C4-2B (cell line): ENCODE results near the gene RNF5.

Experiments
- H3K27ac ChIP-seq: fragments of 450-650 bp; 2 replicates; pipeline ENCODE4 v1.5.1; 2017
- CTCF ChIP-seq: fragments of 450-650 bp; conservative IDR thresholded peaks from 2 replicates; pipeline ENCODE4 v1.5.1; 2017; ENCODE audit warnings: mild to moderate bottlenecking
- ZFX ChIP-seq: fragments of 450-650 bp; IDR thresholded peaks from 2 replicates; pipeline ENCODE4 v1.6.1; 2017

The RNF5 gene

DNA sequence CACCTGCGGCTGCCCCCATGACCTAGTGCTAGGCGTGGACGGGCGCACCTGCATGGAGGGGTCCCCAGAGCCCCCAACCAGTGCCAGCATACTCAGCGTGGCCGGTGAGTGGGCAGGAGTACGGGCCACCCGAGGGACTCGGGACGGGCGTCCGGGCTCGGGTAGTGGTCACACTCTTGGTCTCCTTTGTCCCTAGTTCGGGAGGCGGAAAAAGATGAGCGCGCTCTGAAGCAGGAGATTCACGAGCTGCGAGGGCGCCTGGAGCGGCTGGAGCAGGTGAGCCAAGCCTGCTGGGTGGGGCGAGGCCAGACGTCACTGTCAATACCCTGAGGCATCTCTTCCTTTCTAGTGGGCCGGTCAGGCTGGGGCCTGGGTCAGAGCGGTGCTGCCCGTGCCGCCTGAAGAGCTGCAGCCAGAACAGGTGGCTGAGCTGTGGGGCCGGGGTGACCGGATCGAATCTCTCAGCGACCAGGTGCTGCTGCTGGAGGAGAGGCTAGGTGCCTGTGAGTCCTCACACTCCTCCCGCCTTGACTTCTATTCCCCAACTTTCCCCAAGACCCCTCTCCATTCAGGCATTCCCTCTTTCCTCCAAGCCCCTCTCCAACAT, 10.9 kb upstream of the RNF5 start:
- TF ChIP-seq ZFX (no peak), CTCF (no peak)
- no peak overlapping the region for H3K27ac ChIP-seq

DNA sequence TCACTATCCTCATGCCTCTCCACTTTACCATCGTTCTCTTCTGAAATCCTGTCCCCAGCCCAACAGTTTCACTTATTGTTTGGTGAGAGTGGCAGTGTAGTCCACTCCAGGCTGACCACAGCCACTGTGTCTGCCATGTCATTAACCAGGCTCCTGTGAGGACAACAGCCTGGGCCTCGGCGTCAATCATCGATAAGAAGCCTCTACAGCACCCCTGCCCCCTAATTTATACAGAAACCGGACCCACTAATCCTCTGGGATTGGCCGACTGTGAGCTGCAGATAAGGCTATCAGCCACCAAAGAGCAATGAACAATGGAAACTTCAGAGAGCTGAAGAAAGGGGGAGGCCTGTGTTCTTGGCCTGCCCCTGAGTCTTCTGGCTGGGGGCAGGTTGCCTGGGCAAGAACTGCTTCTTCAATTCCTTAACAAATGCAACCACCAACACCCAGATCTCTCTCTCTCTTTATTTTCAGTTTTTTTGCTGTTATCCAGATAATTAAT, 10.4 kb upstream of the RNF5 start:
- TF ChIP-seq ZFX, result no peak
- TF ChIP-seq CTCF, result no peak
- no peak overlapping the region for H3K27ac ChIP-seq

DNA sequence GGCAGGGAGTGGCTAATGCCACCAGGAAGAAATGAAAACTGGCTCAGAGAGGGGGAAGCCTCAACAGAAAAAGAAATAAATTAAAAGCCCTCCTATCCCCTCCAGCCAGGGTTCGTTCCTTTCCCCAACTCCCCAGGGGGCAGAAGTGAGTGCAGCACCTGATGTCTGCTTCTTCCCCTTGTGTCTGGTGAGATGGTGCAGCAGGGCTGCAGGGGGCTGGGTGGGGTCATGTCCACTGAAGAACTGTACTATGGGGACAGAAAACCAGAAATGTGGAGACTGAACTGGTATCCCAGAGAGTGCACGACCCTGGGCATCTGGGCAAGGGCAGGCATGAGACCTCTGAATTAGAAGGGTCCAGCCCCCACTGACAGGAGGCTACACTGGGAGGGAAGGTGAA, 9.9 kb upstream of the RNF5 start:
- H3K27ac ChIP-seq, result no peak overlapping the region
- TF ChIP-seq ZFX, result no peak
- no peak for TF ChIP-seq CTCF

- TF ChIP-seq ZFX (no peak), CTCF (no peak; the same call in 1 of the 2 replicates)
- H3K27ac ChIP-seq, result no peak overlapping the region
These were observed 9.2 kb upstream of the RNF5 start for GRCh38 chr6:32168807-32169591.

GRCh38 chr6:32170294-32170693, 7.9 kb upstream of the RNF5 start:
- no peak for TF ChIP-seq CTCF
- TF ChIP-seq ZFX, result no peak
- H3K27ac ChIP-seq, result no peak overlapping the region

DNA sequence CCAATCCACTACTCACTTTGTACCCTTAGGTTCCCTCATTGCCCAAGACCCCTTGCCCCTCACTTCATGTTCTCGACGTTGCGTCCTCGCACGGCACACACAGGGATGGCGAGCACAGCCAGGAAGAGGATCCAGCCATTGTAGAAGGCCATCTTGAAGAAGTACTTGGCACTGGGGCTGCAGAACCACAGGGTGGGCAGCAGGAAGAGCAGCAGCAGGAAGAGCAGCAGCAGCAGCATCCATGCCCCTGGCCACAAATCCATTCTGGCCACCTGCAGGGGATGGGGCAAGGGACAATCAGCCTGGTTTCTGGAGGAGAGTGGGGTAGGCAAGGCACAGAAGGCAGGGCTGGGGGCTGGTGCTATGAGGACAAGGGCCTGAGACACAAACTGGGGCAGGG, 7.0 kb upstream of the RNF5 start:
- TF ChIP-seq ZFX, result no peak
- TF ChIP-seq CTCF, result no peak
- H3K27ac ChIP-seq, result no peak overlapping the region

DNA sequence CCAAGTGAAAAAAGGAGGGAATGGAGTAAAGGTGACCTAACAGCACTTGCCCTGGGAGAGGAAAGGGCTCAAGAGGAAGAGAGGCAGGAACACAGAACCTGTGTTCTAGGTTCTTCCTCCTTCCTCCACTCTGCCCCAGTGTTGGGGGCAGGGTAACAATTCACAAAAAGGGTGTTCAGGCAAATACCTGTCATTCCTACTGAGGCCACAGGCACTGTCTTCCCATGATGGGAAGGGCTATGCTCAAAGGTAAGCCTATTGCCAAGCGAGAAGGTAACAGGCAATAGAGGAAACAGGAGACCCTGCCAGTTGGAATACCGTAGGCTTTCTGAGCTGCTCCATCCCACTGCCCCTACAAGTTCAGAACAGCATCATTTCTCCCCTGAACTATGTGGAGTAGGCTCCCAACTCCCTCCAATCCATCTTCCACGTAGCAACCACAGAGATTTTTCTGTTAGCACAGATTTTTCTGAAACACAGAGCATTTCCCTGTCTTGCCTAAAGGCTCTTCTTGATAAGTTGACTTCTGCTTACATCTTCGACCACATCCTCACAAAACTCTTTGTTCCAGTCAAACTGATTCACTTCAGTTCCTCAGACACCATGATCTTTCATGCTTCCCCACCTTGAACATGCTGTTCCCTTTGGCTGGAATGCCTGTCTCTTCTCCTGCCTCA, 5.0 kb upstream of the RNF5 start:
- no peak for TF ChIP-seq ZFX
- TF ChIP-seq CTCF, result no peak
- H3K27ac ChIP-seq, result no peak overlapping the region
